HCT116 (cell line): ENCODE measurements around the gene BHLHA9. TPM values are rescaled to one million over a fixed set of nuclear protein-coding genes. Genes with fewer than 3 reads are reported as not detected.

Source experiments
- ATAC-seq: fragments of 200-7000 bp; cut with Tn5 transposase; 2 replicates; pipeline ENCODE4 v1.9.1; 2020; ENCODE audit warnings: mild to moderate bottlenecking, moderate library complexity
- BruUV-seq: library from RNA; stranded (reverse); fragments of 400-500 nt; replicated peaks from 2 replicates; lab custom pipeline; 2021; lab: Mats Ljungman, UMichigan
- CTCF ChIA-PET: fragments of 300-600 bp; sonication (Branson Sonifier 250); formaldehyde crosslinking; loops from one replicate; lab custom pipeline; 2021; ENCODE audit warnings: antibody characterized with exemption; lab: Charles Lee
- POLR2A ChIA-PET: fragments of 300-600, 350-600 bp; sonication (Branson Sonifier 250); formaldehyde crosslinking; loops from one replicate; lab custom pipeline; 2021; ENCODE audit warnings: antibody characterized with exemption; lab: Charles Lee
- RAD21 ChIA-PET, 2 experiments: fragments of 300-600 bp; sonication (Branson Sonifier 250); formaldehyde crosslinking; loops; one replicate each; lab custom pipeline; 2023; ENCODE audit warnings: low total read pairs in 2 of 2; ENCODE audit not compliant: uncharacterized antibody in 2 of 2, unreplicated experiment in 2 of 2, low non-redundant PET in 1 of 2; lab: Charles Lee
- DNase-seq: peaks from one replicate; pipeline ENCODE4 v3.0.0-alpha.2; 2010; ENCODE audit warnings: low read depth, low spot score
- H2AFZ ChIP-seq: fragments of 200-600 bp; shearing (Covaris generic), sonication (generic); 2 replicates; pipeline ENCODE4 v1.6.1; 2017; ENCODE audit warnings: low read depth, mixed run types, mixed read lengths, antibody characterized with exemption, low read length; ENCODE audit not compliant: poor library complexity, severe bottlenecking
- H3K27ac ChIP-seq: 2 replicates; pipeline ENCODE4 v1.5.1; 2012; ENCODE audit warnings: low read depth, low read length
- H3K27me3 ChIP-seq: fragments of 200-600 bp; sonication (generic); 2 replicates; pipeline ENCODE4 v1.6.1; 2016; ENCODE audit warnings: mixed run types, low read length, mixed read lengths; ENCODE audit not compliant: insufficient read depth
- H3K36me3 ChIP-seq, 2 experiments: fragments of 200-500 bp in 1 of 2; fragments of 200-600 bp in 1 of 2; sonication (Bioruptor generic) in 1 of 2; sonication (generic) in 1 of 2; 2 replicates each; pipeline versions ENCODE4 v1.5.1 to v1.6.1; 2014 to 2016; ENCODE audit warnings: low read length in 2 of 2, inconsistent platforms in 1 of 2, mixed read lengths in 1 of 2, mixed run types in 1 of 2; ENCODE audit not compliant: insufficient read depth in 2 of 2, control insufficient read depth in 1 of 2
- H3K4me1 ChIP-seq, 2 experiments: fragments of 200-600 bp in 1 of 2; sonication (generic) in 1 of 2; 2 replicates each; pipeline versions ENCODE4 v1.5.1 to v1.6.1; 2012 to 2017; ENCODE audit warnings: low read length in 2 of 2, inconsistent platforms in 1 of 2, mild to moderate bottlenecking in 1 of 2, mixed read lengths in 1 of 2, mixed run types in 1 of 2, moderate library complexity in 1 of 2; ENCODE audit not compliant: insufficient read depth in 2 of 2, control insufficient read depth in 1 of 2
- H3K4me2 ChIP-seq: fragments of 200-600 bp; sonication (generic); 2 replicates; pipeline ENCODE4 v1.6.1; 2017; ENCODE audit warnings: mixed run types, low read length, mixed read lengths
- H3K4me3 ChIP-seq, 2 experiments: fragments of 200-600 bp in 1 of 2; sonication (generic) in 1 of 2; replicated peaks in 1 of 2; 2 replicates each; pipeline ENCODE4 v1.5.1; 2011 to 2016; ENCODE audit warnings: low read length in 2 of 2, control low read depth in 1 of 2, low read depth in 1 of 2, mild to moderate bottlenecking in 1 of 2, mixed read lengths in 1 of 2, mixed run types in 1 of 2
- H3K79me2 ChIP-seq: fragments of 200-600 bp; sonication (generic); 2 replicates; pipeline ENCODE4 v1.6.1; 2017; ENCODE audit warnings: mild to moderate bottlenecking, mixed run types, low read length, moderate library complexity, mixed read lengths; ENCODE audit not compliant: insufficient read depth
- H3K9ac ChIP-seq: fragments of 200-600 bp; sonication (generic); 2 replicates; pipeline ENCODE4 v1.6.1; 2016; ENCODE audit warnings: low read length, mixed read lengths
- H3K9me2 ChIP-seq: fragments of 200-600 bp; sonication (generic), shearing (Covaris generic); 2 replicates; pipeline ENCODE4 v1.6.1; 2017; ENCODE audit warnings: mixed run types, mild to moderate bottlenecking, moderate library complexity; ENCODE audit not compliant: insufficient read depth
- H3K9me3 ChIP-seq, 2 experiments: fragments of 200-500 bp in 1 of 2; fragments of 200-600 bp in 1 of 2; sonication (Bioruptor generic) in 1 of 2; sonication (generic) in 1 of 2; 2 replicates each; pipeline ENCODE4 v1.6.1; 2014 to 2017; ENCODE audit warnings: low read length in 2 of 2, mixed read lengths in 2 of 2, inconsistent platforms in 1 of 2, low read depth in 1 of 2, mild to moderate bottlenecking in 1 of 2, mixed run types in 1 of 2, moderate library complexity in 1 of 2; ENCODE audit not compliant: control insufficient read depth in 1 of 2, insufficient read depth in 1 of 2
- H4K20me1 ChIP-seq: fragments of 200-600 bp; sonication (generic), shearing (Covaris generic); 2 replicates; pipeline ENCODE4 v1.6.1; 2017; ENCODE audit warnings: mixed run types, mild to moderate bottlenecking, moderate library complexity; ENCODE audit not compliant: insufficient read depth
- CTCF ChIP-seq, 3 experiments: fragments of 200-600 bp in 1 of 3; sonication (generic) in 1 of 3; IDR thresholded peaks in 2 of 3; conservative IDR thresholded peaks in 1 of 3; 2 replicates each; pipeline ENCODE4 v1.5.1; 2012 to 2017; ENCODE audit warnings: low read depth in 2 of 3, low read length in 2 of 3, antibody characterized with exemption in 1 of 3, borderline replicate concordance in 1 of 3, control low read depth in 1 of 3, mild to moderate bottlenecking in 1 of 3, mixed read lengths in 1 of 3, mixed run types in 1 of 3, moderate library complexity in 1 of 3; ENCODE audit not compliant: insufficient read depth in 1 of 3
- EZH2 ChIP-seq: fragments of 200-600 bp; sonication (generic); IDR thresholded peaks from 2 replicates; pipeline ENCODE4 v1.6.1; 2017; ENCODE audit warnings: antibody characterized with exemption, mixed run types
- EZH2phosphoT487 ChIP-seq: fragments of 200-600 bp; IDR thresholded peaks from 2 replicates; pipeline ENCODE4 v1.6.1; 2018; ENCODE audit warnings: antibody characterized with exemption, borderline replicate concordance
- MAX ChIP-seq: IDR thresholded peaks from 2 replicates; pipeline ENCODE4 v1.6.1; 2012
- POLR2AphosphoS5 ChIP-seq: IDR thresholded peaks from 2 replicates; pipeline ENCODE4 v1.6.1; 2011; ENCODE audit warnings: mild to moderate bottlenecking, low read depth, low read length, moderate library complexity
- ZFX ChIP-seq: fragments of 450-650 bp; IDR thresholded peaks from 2 replicates; pipeline ENCODE4 v1.6.1; 2017
- ZNF274 ChIP-seq: fragments of 200-500 bp; sonication (Bioruptor generic); IDR thresholded peaks from 2 replicates; pipeline ENCODE4 v1.6.1; 2014; ENCODE audit warnings: mild to moderate bottlenecking, low read depth, low read length, inconsistent platforms
- intact Hi-C: fragments of 100-400 bp; cut with micrococcal nuclease; formaldehyde crosslinking; loops from 2 replicates; pipeline ENCODE4 v1.10.0; 2022
- total RNA-seq: library from RNA; stranded (reverse); gene quantifications from one replicate; pipeline ENCODE4 v1.2.1, GENCODE V29; 2021; ENCODE audit not compliant: unreplicated experiment

Gene BHLHA9
- total RNA-seq, 1 experiment from 2014 or later: not detected

- no peaks in the 10 kb centered on the region for H3K79me2 ChIP-seq
- intact Hi-C loops: no loop called here
- no peaks in the 10 kb centered on the region for H3K9me3 ChIP-seq
- no peaks in the 10 kb centered on the region for H3K27me3 ChIP-seq
- RAD21 ChIA-PET: no interaction called here
- no peak overlapping the region for H2AFZ ChIP-seq
- DNase-seq (no peak), ATAC-seq (no peak)
- no peak overlapping the region for H3K27ac ChIP-seq
- POLR2A ChIA-PET: no interaction called here
- no peaks in the 10 kb centered on the region for H3K36me3 ChIP-seq
- H3K9ac ChIP-seq: no peak overlapping the region
- no peaks in the 10 kb centered on the region; a peak in 1 of 4 replicates for H3K4me1 ChIP-seq
- CTCF ChIA-PET: interaction anchor here (0.9 kb wide), 1 partner anchor 58 kb away, joined by 3 read pairs; no protein-coding TSS in a partner anchor
- no TSS peak for BruUV-seq
- no peak overlapping the region for H3K4me3 ChIP-seq
- H3K9me2 ChIP-seq: no peaks in the 10 kb centered on the region
- peak overlapping the region; percentile 60 for H3K4me2 ChIP-seq
- H4K20me1 ChIP-seq: no peaks in the 10 kb centered on the region
- TF ChIP-seq POLR2AphosphoS5 (no peak), CTCF (IDR thresholded peaks at IDR 0.05 in 2 of 3, conservative IDR thresholded peaks at IDR 0.05 in 1 of 3; ENCODE audit: borderline replicate concordance in 1 of 3, insufficient read depth in 1 of 3, low read depth in 2 of 3, low read length in 2 of 3) (no peak), MAX (no peak), EZH2 (no peak), ZFX (no peak), ZNF274 (no peak), EZH2phosphoT487 (no peak)
Observed at GRCh38 chr17:1275205-1275961, 5.1 kb downstream of the BHLHA9 start.
